ENCODE measurements around the gene CD79A. TPM values are rescaled to one million over a fixed set of nuclear protein-coding genes. Genes with fewer than 3 reads are reported as not detected.

The CD79A gene
- total and polyA plus RNA-seq, 2 donors = 31.4 to 74.4 TPM

DNA sequence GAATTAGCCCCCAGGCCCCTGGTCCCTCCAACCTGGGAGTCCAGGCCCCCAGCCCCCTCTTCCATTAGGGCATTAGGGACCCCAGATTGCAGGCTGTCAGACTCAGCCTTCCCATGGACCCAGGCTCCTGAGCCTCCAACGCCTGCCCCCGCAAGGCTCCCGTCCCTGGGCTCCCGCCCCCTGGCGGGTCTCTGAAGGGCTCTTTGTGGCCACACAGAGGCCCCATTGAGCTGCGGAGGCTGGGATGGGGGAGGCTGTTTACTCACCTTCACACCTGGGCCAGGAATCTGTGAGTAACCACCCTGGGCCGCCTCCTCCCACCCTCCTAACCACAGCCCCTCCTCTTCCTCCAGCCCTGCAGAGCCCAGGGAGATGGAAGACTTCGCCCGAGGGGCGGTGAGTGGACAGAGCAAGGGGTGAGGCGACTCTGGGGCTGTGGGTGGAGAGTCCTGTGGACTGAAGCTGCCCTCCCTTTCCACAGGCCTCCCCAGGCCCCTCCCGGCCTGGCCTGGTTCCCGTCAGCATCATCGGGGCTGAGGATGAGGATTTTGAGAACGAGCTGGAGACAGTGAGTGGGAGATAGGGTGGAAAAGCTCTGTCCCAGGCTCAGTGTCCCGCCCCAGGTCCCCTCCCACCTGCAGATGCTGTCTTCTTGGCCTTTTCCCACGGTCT, 10.8 kb downstream of the CD79A start:
- DNase-seq (ENCODE audit: low read depth in 6 of 9, low spot score in 9 of 9) = peak in 4 of 9 donors; percentile 59 to 87 (median 74)
- peak overlapping the region; percentile 90 to 96 for H3K27ac ChIP-seq (ENCODE audit: low read depth in 1 of 2, low read length in 1 of 2)
- H3K9me3 ChIP-seq (ENCODE audit: control insufficient read depth in 2 of 2, insufficient read depth in 1 of 2, low read length in 1 of 2) = no peaks in the 10 kb centered on the region
- H3K27me3 ChIP-seq (ENCODE audit: control insufficient read depth in 2 of 2, insufficient read depth in 1 of 2, low read length in 1 of 2) = no peaks in the 10 kb centered on the region
- peaks cover 25 to 71% of the 10 kb centered on the region in 2 donors for H3K4me1 ChIP-seq (ENCODE audit: control insufficient read depth in 2 of 2, insufficient read depth in 2 of 2, low read length in 2 of 2)
- H3K4me3 ChIP-seq (ENCODE audit: low read length in 2 of 2) = peak overlapping the region; percentile 55 to 76
- WGBS = 9% methylated on average over 17 of the region's 17 CpGs
- peaks cover 41 to 45% of the 10 kb centered on the region in 2 donors for H3K36me3 ChIP-seq (ENCODE audit: control insufficient read depth in 2 of 2, insufficient read depth in 2 of 2, low read length in 1 of 2)

DNA sequence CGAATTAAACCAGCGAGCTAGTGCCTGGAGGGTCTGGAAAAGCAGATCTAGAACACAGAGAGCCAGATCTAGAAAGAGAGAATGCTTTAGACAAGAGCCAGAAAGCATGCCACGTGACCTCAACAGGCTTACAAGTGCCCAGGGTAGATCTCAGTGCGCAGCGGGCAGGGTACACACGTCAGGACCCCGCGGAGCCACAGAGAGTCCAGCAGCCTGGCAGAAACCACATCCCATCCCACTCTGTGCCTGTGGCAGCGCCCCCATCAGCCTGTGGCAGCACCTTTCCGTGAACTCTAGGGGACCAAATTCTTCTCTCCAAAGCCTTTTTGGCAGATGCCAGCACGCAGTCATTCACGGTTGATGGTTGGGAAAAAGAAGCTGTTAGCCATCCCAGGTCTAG, 11.8 kb downstream of the CD79A start:
- 81% methylated on average over 12 of the region's 12 CpGs for WGBS
- Histone ChIP-seq H3K4me3 (ENCODE audit: low read length in 2 of 2) (peak overlapping the region in 1 of 2 donors; percentile 55), H3K4me1 (ENCODE audit: control insufficient read depth in 2 of 2, insufficient read depth in 2 of 2, low read length in 2 of 2) (peaks cover 25 to 74% of the 10 kb centered on the region in 2 donors), H3K27ac (ENCODE audit: low read depth in 1 of 2, low read length in 1 of 2) (peak overlapping the region; percentile 90 to 96), H3K36me3 (ENCODE audit: control insufficient read depth in 2 of 2, insufficient read depth in 2 of 2, low read length in 1 of 2) (peaks cover 46 to 49% of the 10 kb centered on the region in 2 donors), H3K27me3 (ENCODE audit: control insufficient read depth in 2 of 2, insufficient read depth in 1 of 2, low read length in 1 of 2) (no peaks in the 10 kb centered on the region), H3K9me3 (ENCODE audit: control insufficient read depth in 2 of 2, insufficient read depth in 1 of 2, low read length in 1 of 2) (no peaks in the 10 kb centered on the region)
- DNase-seq (ENCODE audit: low read depth in 6 of 9, low spot score in 9 of 9) = no peak

DNA sequence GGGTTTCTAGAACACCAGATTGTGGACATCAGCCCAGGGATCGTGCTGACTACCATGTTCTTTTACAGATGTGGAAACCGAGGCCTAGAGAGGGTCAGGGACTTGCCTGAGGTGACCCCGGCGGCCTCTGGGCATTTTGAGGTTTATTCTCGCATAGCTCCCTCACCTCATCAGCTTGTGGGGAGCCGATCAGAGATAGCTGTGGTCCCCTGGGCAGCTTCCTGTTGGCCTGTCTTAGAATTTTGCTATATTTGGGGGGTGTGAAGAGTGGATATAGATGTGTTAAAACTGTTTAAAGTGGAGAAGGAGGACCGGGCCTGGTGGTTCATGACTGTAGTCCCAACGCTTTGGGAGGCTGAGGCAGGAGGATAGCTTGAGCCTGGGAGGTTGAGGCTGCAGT, 12.8 kb downstream of the CD79A start:
- no peaks in the 10 kb centered on the region for H3K9me3 ChIP-seq (ENCODE audit: control insufficient read depth in 2 of 2, insufficient read depth in 1 of 2, low read length in 1 of 2)

DNA sequence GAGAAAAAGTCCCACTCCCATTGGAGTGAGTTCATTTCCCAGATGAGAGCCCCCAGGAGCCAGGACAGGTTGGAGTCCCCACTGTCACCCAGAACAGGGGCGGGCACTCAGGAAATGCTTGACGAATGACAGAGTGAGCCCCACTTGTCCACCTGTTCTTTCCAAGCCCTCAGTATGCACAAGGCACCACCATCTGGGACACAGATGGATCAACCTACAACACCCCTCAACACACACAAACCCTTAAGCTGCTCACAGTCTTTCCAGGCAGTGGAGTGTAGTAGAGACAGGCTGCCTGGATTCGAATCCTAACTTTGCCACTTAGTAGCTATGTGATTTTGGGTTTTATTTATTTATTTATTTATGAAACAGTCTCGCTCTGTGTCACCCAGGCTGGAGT, 13.9 kb downstream of the CD79A start:
- peaks cover 62 to 69% of the 10 kb centered on the region in 2 donors for H3K36me3 ChIP-seq (ENCODE audit: control insufficient read depth in 2 of 2, insufficient read depth in 2 of 2, low read length in 1 of 2)
- 97% methylated on average over 4 of the region's 4 CpGs for WGBS

More for the DNA sequence above, 12.8 kb downstream of the CD79A start:
- H3K4me3 ChIP-seq (ENCODE audit: low read length in 2 of 2) = no peak overlapping the region
- no peak for DNase-seq (ENCODE audit: low read depth in 6 of 9, low spot score in 9 of 9)
- WGBS = 96% methylated on average over 8 of the region's 8 CpGs
- no peak overlapping the region for H3K27ac ChIP-seq (ENCODE audit: low read depth in 1 of 2, low read length in 1 of 2)
- H3K4me1 ChIP-seq (ENCODE audit: control insufficient read depth in 2 of 2, insufficient read depth in 2 of 2, low read length in 2 of 2) = peaks cover 22 to 70% of the 10 kb centered on the region in 2 donors
- peaks cover 54 to 58% of the 10 kb centered on the region in 2 donors for H3K36me3 ChIP-seq (ENCODE audit: control insufficient read depth in 2 of 2, insufficient read depth in 2 of 2, low read length in 1 of 2)
- no peaks in the 10 kb centered on the region for H3K27me3 ChIP-seq (ENCODE audit: control insufficient read depth in 2 of 2, insufficient read depth in 1 of 2, low read length in 1 of 2)

DNA sequence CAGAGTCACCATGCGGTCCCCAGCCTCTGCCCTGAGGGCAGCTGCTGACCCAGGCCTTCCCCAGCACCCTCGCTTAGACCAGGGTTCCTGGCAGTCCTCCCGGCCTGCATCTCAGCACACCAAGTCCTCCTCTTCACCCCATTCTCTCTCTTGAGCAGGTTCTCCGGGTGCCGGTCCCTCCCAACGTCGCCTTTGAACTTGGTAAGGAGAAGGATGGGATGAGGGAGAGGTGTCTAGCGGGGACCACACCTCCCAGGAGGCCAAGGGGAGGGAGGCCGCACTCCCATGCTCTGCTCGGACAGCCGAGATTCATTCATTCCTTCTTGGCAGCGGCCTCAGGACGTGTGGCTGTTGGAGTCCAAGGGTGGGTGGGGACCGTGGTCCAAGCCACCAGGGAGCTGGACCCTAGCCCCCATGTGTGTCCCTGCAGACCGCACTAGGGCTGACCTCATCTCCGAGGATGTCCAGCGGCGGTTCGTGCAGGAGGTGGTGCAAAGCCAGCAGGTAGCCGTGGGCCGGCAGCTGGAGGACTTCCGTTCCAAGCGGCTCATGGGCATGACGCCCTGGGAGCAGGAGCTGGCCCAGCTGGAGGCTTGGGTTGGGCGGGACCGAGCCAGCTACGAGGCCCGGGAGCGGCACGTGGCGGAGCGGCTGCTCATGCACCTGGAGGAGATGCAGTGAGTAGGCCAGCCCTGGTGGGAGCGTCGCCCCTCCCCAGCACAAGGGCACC, 15.3 kb downstream of the CD79A start:
- Histone ChIP-seq H3K4me3 (ENCODE audit: low read length in 2 of 2) (no peak overlapping the region), H3K27ac (ENCODE audit: low read depth in 1 of 2, low read length in 1 of 2) (no peak overlapping the region), H3K4me1 (ENCODE audit: control insufficient read depth in 2 of 2, insufficient read depth in 2 of 2, low read length in 2 of 2) (peaks cover 9 to 46% of the 10 kb centered on the region in 2 donors), H3K27me3 (ENCODE audit: control insufficient read depth in 2 of 2, insufficient read depth in 1 of 2, low read length in 1 of 2) (no peaks in the 10 kb centered on the region), H3K36me3 (ENCODE audit: control insufficient read depth in 2 of 2, insufficient read depth in 2 of 2, low read length in 1 of 2) (peaks cover 74 to 76% of the 10 kb centered on the region in 2 donors), H3K9me3 (ENCODE audit: control insufficient read depth in 2 of 2, insufficient read depth in 1 of 2, low read length in 1 of 2) (no peaks in the 10 kb centered on the region)
- 97% methylated on average over 34 of the region's 34 CpGs for WGBS
- DNase-seq (ENCODE audit: low read depth in 6 of 9, low spot score in 9 of 9) = no peak

More for the DNA sequence above, 13.9 kb downstream of the CD79A start:
- no peaks in the 10 kb centered on the region for H3K9me3 ChIP-seq (ENCODE audit: control insufficient read depth in 2 of 2, insufficient read depth in 1 of 2, low read length in 1 of 2)
- no peaks in the 10 kb centered on the region for H3K27me3 ChIP-seq (ENCODE audit: control insufficient read depth in 2 of 2, insufficient read depth in 1 of 2, low read length in 1 of 2)
- DNase-seq (ENCODE audit: low read depth in 6 of 9, low spot score in 9 of 9) = no peak
- H3K4me1 ChIP-seq (ENCODE audit: control insufficient read depth in 2 of 2, insufficient read depth in 2 of 2, low read length in 2 of 2) = peaks cover 13 to 59% of the 10 kb centered on the region in 2 donors
- H3K27ac ChIP-seq (ENCODE audit: low read depth in 1 of 2, low read length in 1 of 2) = no peak overlapping the region
- no peak overlapping the region for H3K4me3 ChIP-seq (ENCODE audit: low read length in 2 of 2)

DNA sequence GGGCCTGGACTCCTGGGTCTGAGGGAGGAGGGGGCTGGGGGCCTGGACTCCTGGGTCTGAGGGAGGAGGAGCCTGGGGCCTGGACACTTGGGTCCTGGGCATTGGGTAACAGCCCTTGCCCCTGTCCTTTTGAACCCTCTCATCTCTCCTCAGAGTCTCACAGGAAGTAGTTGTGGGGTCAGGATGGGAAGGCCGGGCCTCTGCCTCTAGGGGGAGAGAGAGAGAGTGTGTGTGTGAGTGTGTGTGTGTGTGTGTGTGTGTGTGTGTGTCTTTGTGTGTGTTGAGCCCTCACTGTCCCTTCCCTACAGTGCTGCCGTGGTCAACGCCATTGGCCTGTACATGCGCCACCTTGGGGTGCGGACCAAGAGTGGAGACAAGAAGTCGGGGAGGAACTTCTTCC, 16.8 kb downstream of the CD79A start:
- Histone ChIP-seq H3K4me3 (ENCODE audit: low read length in 2 of 2) (no peak overlapping the region), H3K9me3 (ENCODE audit: control insufficient read depth in 2 of 2, insufficient read depth in 1 of 2, low read length in 1 of 2) (no peaks in the 10 kb centered on the region), H3K36me3 (ENCODE audit: control insufficient read depth in 2 of 2, insufficient read depth in 2 of 2, low read length in 1 of 2) (peaks cover 80 to 86% of the 10 kb centered on the region in 2 donors), H3K4me1 (ENCODE audit: control insufficient read depth in 2 of 2, insufficient read depth in 2 of 2, low read length in 2 of 2) (peaks cover under 1 to 31% of the 10 kb centered on the region in 2 donors), H3K27me3 (ENCODE audit: control insufficient read depth in 2 of 2, insufficient read depth in 1 of 2, low read length in 1 of 2) (no peaks in the 10 kb centered on the region), H3K27ac (ENCODE audit: low read depth in 1 of 2, low read length in 1 of 2) (no peak overlapping the region)
- DNase-seq (ENCODE audit: low read depth in 6 of 9, low spot score in 9 of 9) = peak in 1 of 9 donors; percentile 40
- WGBS = 85% methylated on average over 6 of the region's 6 CpGs

DNA sequence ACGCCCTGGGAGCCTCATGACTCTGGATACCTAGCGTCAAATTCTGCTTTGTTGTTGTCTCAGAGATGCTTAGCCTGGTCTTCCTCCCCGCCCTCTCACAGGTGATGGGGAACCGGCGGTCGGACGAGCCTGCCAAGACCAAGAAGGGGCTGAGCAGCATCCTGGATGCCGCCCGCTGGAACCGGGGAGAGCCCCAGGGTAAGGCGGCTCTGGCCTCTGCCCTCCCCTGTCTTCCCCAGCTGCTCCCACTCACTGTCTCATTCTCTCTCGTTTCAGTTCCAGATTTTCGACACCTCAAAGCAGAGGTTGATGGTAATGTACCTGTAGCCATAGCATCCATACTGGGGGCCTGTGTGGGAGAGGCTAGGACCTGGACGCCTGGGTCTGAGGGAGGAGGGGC, 17.3 kb downstream of the CD79A start:
- peaks cover 0 to 26% of the 10 kb centered on the region in 2 donors for H3K4me1 ChIP-seq (ENCODE audit: control insufficient read depth in 2 of 2, insufficient read depth in 2 of 2, low read length in 2 of 2)
- WGBS = 96% methylated on average over 14 of the region's 14 CpGs
- no peak overlapping the region for H3K27ac ChIP-seq (ENCODE audit: low read depth in 1 of 2, low read length in 1 of 2)
- H3K27me3 ChIP-seq (ENCODE audit: control insufficient read depth in 2 of 2, insufficient read depth in 1 of 2, low read length in 1 of 2) = no peaks in the 10 kb centered on the region
- peaks cover 79 to 86% of the 10 kb centered on the region in 2 donors for H3K36me3 ChIP-seq (ENCODE audit: control insufficient read depth in 2 of 2, insufficient read depth in 2 of 2, low read length in 1 of 2)
- no peak for DNase-seq (ENCODE audit: low read depth in 6 of 9, low spot score in 9 of 9)
- H3K4me3 ChIP-seq (ENCODE audit: low read length in 2 of 2) = no peak overlapping the region
- no peaks in the 10 kb centered on the region for H3K9me3 ChIP-seq (ENCODE audit: control insufficient read depth in 2 of 2, insufficient read depth in 1 of 2, low read length in 1 of 2)

DNA sequence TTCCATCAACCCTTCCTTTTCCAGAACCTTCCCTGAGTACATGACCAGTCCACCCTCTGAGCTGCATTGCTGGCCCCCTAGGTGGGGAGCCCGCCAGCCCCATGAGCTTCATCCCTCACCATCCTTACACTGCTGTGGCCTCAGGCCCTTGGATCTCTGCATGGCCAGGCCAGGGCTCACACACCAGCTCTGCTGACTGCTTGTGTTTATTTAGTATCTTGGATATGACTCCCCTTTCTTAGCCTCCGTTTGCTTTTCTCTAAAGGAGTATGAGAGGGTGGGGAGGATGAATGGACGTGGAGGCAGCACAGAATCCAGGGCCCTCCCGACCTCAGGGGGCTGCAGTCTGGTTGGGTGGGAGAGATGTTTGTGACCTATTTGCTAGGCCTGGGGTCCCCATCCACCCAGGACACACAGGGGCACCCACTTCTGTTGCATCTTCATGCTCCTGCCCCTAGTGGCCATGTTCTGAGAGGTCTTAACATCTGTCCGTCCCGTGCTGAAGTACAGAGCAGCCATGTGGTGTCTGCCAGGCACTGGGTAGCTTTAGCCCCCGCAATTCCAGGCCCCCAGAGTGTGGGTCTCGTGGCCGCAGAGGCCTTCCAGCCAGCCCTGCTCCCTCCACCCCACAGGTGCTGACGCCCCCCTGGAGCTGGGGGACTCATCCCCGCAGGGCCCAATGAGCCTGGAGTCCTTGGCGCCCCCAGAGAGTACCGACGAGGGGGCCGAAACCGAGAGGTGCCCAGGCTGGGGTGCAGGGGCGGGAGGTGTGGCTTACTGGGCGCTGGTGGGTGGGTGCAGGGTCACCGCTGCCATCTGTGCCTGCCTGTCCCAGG, 18.9 kb downstream of the CD79A start:
- Histone ChIP-seq H3K4me1 (ENCODE audit: control insufficient read depth in 2 of 2, insufficient read depth in 2 of 2, low read length in 2 of 2) (peaks cover 0 to 16% of the 10 kb centered on the region in 2 donors), H3K36me3 (ENCODE audit: control insufficient read depth in 2 of 2, insufficient read depth in 2 of 2, low read length in 1 of 2) (peaks cover 79 to 85% of the 10 kb centered on the region in 2 donors), H3K27ac (ENCODE audit: low read depth in 1 of 2, low read length in 1 of 2) (no peak overlapping the region), H3K4me3 (ENCODE audit: low read length in 2 of 2) (no peak overlapping the region), H3K9me3 (ENCODE audit: control insufficient read depth in 2 of 2, insufficient read depth in 1 of 2, low read length in 1 of 2) (no peaks in the 10 kb centered on the region), H3K27me3 (ENCODE audit: control insufficient read depth in 2 of 2, insufficient read depth in 1 of 2, low read length in 1 of 2) (no peaks in the 10 kb centered on the region)
- WGBS = 97% methylated on average over 19 of the region's 19 CpGs
- DNase-seq (ENCODE audit: low read depth in 6 of 9, low spot score in 9 of 9) = no peak
